K562 (cell line): ENCODE measurements around the gene PRDM16. TPM values are rescaled to one million over a fixed set of nuclear protein-coding genes. Genes with fewer than 3 reads are reported as not detected.

ENCODE experiments used
- ATAC-seq: fragments of 200-7000 bp; cut with Tn5 transposase; 3 replicates; pipeline ENCODE4 v1.9.1; 2020; ENCODE audit warnings: moderate library complexity
- BruUV-seq: library from RNA; stranded (reverse); fragments of 400-500 nt; replicated peaks from 2 replicates; lab custom pipeline; 2021; lab: Mats Ljungman, UMichigan
- CTCF ChIA-PET: fragments of 300-600 bp; formaldehyde crosslinking; extraction: SDS; loops from one replicate; lab custom pipeline; 2021; ENCODE audit warnings: low intra/inter-chr PET ratio; lab: Yijun Ruan, JAX
- POLR2A ChIA-PET: fragments of 300-600, 350-650 bp; sonication (Branson Sonifier 250); formaldehyde crosslinking; extraction: SDS; loops from one replicate; lab custom pipeline; 2021; ENCODE audit warnings: antibody characterized with exemption, inconsistent platforms; lab: Yijun Ruan, JAX
- DNase-seq, 4 experiments: peaks; one replicate each; pipeline versions ENCODE4 v3.0.0 to v3.0.0-alpha.2; 2011 to 2018; ENCODE audit warnings: low spot score in 3 of 4, mixed read lengths in 3 of 4; ENCODE audit errors: extremely low read depth in 1 of 4
- FAIRE-seq: peaks from 2 replicates; lab custom pipeline; 2011; peaks lifted over from hg19 to GRCh38; lab: Jason Lieb, UNC
- H2AFZ ChIP-seq: 2 replicates; pipeline ENCODE4 v1.6.0; 2011; ENCODE audit warnings: low read depth, low read length, control low read depth, inconsistent platforms
- H3K27ac ChIP-seq: fragments of 200-600 bp; 3 replicates; pipeline ENCODE4 v1.8.0; 2011; ENCODE audit warnings: low read depth, mild to moderate bottlenecking, control low read depth, inconsistent platforms, low read length, moderate library complexity, mixed read lengths; ENCODE audit errors: extremely low read depth
- H3K27me3 ChIP-seq, 2 experiments: fragments of 300-600 bp in 1 of 2; 2 replicates in 1 of 2; 3 replicates in 1 of 2; pipeline versions ENCODE4 v1.6.0 to v1.8.0; 2011; ENCODE audit warnings: inconsistent platforms in 2 of 2, low read length in 2 of 2, mild to moderate bottlenecking in 1 of 2, mixed read lengths in 1 of 2, moderate library complexity in 1 of 2; ENCODE audit not compliant: control insufficient read depth in 2 of 2, insufficient read depth in 2 of 2
- H3K36me3 ChIP-seq: fragments of 300-600 bp; 3 replicates; pipeline ENCODE4 v1.8.0; 2011; ENCODE audit warnings: mild to moderate bottlenecking, low read length, inconsistent platforms; ENCODE audit not compliant: control insufficient read depth, insufficient read depth
- H3K4me1 ChIP-seq, 2 experiments: fragments of 200-600 bp in 1 of 2; replicated peaks in 1 of 2; 2 replicates in 1 of 2; 3 replicates in 1 of 2; pipeline versions ENCODE4 v1.5.1 to v1.8.0; 2011; ENCODE audit warnings: inconsistent platforms in 2 of 2, low read length in 2 of 2, mild to moderate bottlenecking in 1 of 2, mixed read lengths in 1 of 2, moderate library complexity in 1 of 2; ENCODE audit not compliant: control insufficient read depth in 2 of 2, insufficient read depth in 2 of 2
- H3K4me2 ChIP-seq: 2 replicates; pipeline ENCODE4 v1.6.1; 2011; ENCODE audit warnings: low read length, control low read depth, inconsistent platforms, mixed read lengths; ENCODE audit not compliant: insufficient read depth
- H3K4me3 ChIP-seq: fragments of 200-600 bp; sonication (generic), shearing (Covaris generic); 2 replicates; pipeline ENCODE4 v1.5.1; 2016; ENCODE audit warnings: control low read depth, inconsistent platforms
- H3K79me2 ChIP-seq: fragments of 200-600 bp; 3 replicates; pipeline ENCODE4 v1.8.0; 2011; ENCODE audit warnings: low read length, inconsistent platforms; ENCODE audit not compliant: control insufficient read depth, insufficient read depth
- H3K9ac ChIP-seq, 2 experiments: 2 replicates each; pipeline versions ENCODE4 v1.6.0 to v1.6.1; 2011; ENCODE audit warnings: low read depth in 2 of 2, low read length in 2 of 2, control low read depth in 1 of 2, inconsistent platforms in 1 of 2, mild to moderate bottlenecking in 1 of 2, mixed read lengths in 1 of 2; ENCODE audit not compliant: insufficient read depth in 1 of 2
- H3K9me1 ChIP-seq: one replicate; pipeline ENCODE4 v1.6.0; 2011; ENCODE audit warnings: inconsistent platforms, mild to moderate bottlenecking, low read length, moderate library complexity; ENCODE audit not compliant: control insufficient read depth, insufficient read depth
- H3K9me3 ChIP-seq: replicated peaks from 2 replicates; pipeline ENCODE4 v1.5.1; 2011; ENCODE audit warnings: low read depth, low read length, inconsistent platforms; ENCODE audit not compliant: control insufficient read depth, insufficient read depth
- H4K20me1 ChIP-seq: replicated peaks from 2 replicates; pipeline ENCODE4 v1.6.1; 2011; ENCODE audit warnings: low read length, inconsistent platforms, mixed read lengths; ENCODE audit not compliant: control insufficient read depth, insufficient read depth
- CBX3 ChIP-seq, 2 experiments: IDR thresholded peaks; 1 replicate in 1 of 2; 2 replicates in 1 of 2; pipeline ENCODE4 v1.6.1; 2012; ENCODE audit warnings: inconsistent platforms in 2 of 2, low read length in 2 of 2, borderline replicate concordance in 1 of 2, control low read depth in 1 of 2
- CHD1 ChIP-seq: fragments of 200-600 bp; sonication (generic); IDR thresholded peaks from one replicate; pipeline ENCODE4 v1.6.1; 2012; ENCODE audit warnings: mild to moderate bottlenecking, moderate library complexity, low read length, inconsistent platforms
- FOXK2 ChIP-seq, 2 experiments: fragments of 450-650 bp; IDR thresholded peaks in 1 of 2; conservative IDR thresholded peaks in 1 of 2; 2 replicates each; pipeline ENCODE4 v1.6.1; 2016; ENCODE audit warnings: low read depth in 2 of 2, mild to moderate bottlenecking in 1 of 2
- MAZ ChIP-seq, 2 experiments: fragments of 450-650 bp in 1 of 2; sonication (generic) in 1 of 2; formaldehyde crosslinking; IDR thresholded peaks in 1 of 2; conservative IDR thresholded peaks in 1 of 2; 2 replicates each; pipeline versions ENCODE4 v1.4.0 to v1.5.0; 2020; ENCODE audit warnings: mild to moderate bottlenecking in 1 of 2, missing genetic modification reagents in 1 of 2
- MCM2 ChIP-seq: fragments of 450-650 bp; IDR thresholded peaks from 2 replicates; pipeline ENCODE4 v1.6.1; 2017; ENCODE audit warnings: low read depth, mild to moderate bottlenecking
- ZFP91 ChIP-seq: sonication (generic); formaldehyde crosslinking; IDR thresholded peaks from 2 replicates; pipeline ENCODE4 v1.8.0; 2022; ENCODE audit warnings: mild to moderate bottlenecking, missing genetic modification reagents
- ZNF212 ChIP-seq: fragments of 450-650 bp; formaldehyde crosslinking; IDR thresholded peaks from 2 replicates; pipeline ENCODE4 v1.4.0; 2020; ENCODE audit warnings: mild to moderate bottlenecking
- ZNF24 ChIP-seq: fragments of 450-650 bp; IDR thresholded peaks from 2 replicates; pipeline ENCODE4 v1.6.1; 2016
- ZNF740 ChIP-seq, 3 experiments: fragments of 200-800 bp in 1 of 3; sonication (Bioruptor generic) in 1 of 3; sonication (generic) in 1 of 3; formaldehyde crosslinking in 1 of 3; IDR thresholded peaks; 2 replicates each; pipeline versions ENCODE4 v1.6.1 to v1.8.0; 2016 to 2022; ENCODE audit warnings: mild to moderate bottlenecking in 2 of 3, missing compliant biosample characterization in 2 of 3, missing genetic modification characterization in 2 of 3, missing genetic modification reagents in 1 of 3
- WGBS: fragments of 100-300 bp; shearing (Covaris generic); methylation state at CpG from one replicate; pipeline ENCODE4 v1.1.6; 2016; ENCODE audit warnings: low coverage, mixed read lengths; ENCODE audit not compliant: insufficient coverage; ENCODE audit errors: missing lambda C conversion rate; 5-methylcytosine and 5-hydroxymethylcytosine counted together
- in situ Hi-C: fragments of 300-500 bp; cut with MboI; formaldehyde crosslinking; loops from 4 replicates; pipeline ENCODE4 v1.15.0; 2018; ENCODE audit warnings: inconsistent platforms, mixed read lengths
- intact Hi-C: fragments of 100-400 bp; cut with micrococcal nuclease; formaldehyde crosslinking; loops from 2 replicates; pipeline ENCODE4 v1.14.2; 2022
- polyA plus RNA-seq, 8 experiments: library from polyadenylated mRNA; depleted of rRNA in 4 of 8; stranded (reverse) in 5 of 8; unstranded in 3 of 8; fragments of >200 nt; fragmentation: Nextera tagmentation in 2 of 8; fragmentation: Illumina TruSeq in 1 of 8; extraction: Ambion mirVana in 2 of 8; extraction: Trizol in 1 of 8; gene quantifications; 2 replicates each; pipeline versions ENCODE4 v1.2.1 to v1.2.3, GENCODE V29; 2011 to 2014; ENCODE audit warnings: inconsistent platforms in 1 of 8, missing spikeins in 1 of 8
- total RNA-seq, 7 experiments: library from RNA; depleted of rRNA in 6 of 7; stranded (reverse); fragments of >200 nt in 6 of 7; fragmentation: Illumina TruSeq in 2 of 7; extraction: Trizol in 2 of 7; gene quantifications; 2 replicates each; pipeline versions ENCODE4 v1.2.1 to v1.2.3, GENCODE V29; 2011 to 2021; ENCODE audit warnings: low replicate concordance in 1 of 7

The PRDM16 gene
- total and polyA plus RNA-seq, 9 of the 15 experiments (the other 6 are each of a cell fraction or from before 2014, with no cell fraction given): 0.10 to 0.27 TPM; not detected in 7

DNA sequence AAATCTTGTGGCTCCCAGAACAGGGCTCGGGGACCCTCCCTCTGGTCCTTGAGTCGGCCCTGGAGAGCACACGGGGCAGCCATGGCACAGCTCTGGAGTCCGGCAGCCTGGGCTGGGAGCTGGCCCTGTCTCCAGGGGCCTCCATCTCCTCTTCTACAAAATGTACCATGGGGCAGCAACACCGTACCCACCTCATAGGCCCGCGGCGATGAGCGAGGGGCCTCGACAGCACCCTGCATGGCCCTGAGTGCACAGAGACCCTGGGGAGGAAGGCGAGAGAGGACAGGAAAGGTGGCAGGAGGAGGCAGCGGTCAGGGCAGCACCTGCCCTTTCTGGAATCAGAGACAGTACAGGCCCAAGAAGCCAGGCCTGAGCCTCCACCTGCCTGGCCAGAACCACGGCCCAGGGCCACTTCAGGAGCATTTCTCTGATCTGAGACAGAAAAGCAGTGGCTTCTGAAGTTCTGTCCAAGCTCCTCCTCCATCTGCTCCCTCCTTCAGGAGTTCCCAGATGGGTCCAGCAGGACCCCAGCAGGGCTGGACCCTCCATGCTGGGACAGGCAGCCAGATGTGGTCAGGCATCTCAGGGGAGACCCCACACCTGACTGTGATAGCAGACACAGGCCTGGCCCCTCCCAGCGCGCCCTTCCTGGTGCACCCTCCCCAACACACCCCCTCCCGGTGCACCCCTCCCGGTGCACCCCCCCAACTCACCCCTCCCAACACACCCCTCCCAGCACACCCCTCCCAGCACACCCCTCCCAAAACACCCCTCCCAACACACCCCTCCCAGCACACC, 309.6 kb downstream of the PRDM16 start:
- H3K9me1 ChIP-seq: no peaks in the 10 kb centered on the region
- no peaks in the 10 kb centered on the region for H3K4me1 ChIP-seq
- POLR2A ChIA-PET: no interaction called here
- H3K79me2 ChIP-seq: no peaks in the 10 kb centered on the region
- intact Hi-C loops: no loop called here
- no peak overlapping the region for H3K27ac ChIP-seq
- no peak overlapping the region for H3K9ac ChIP-seq
- FAIRE-seq (no peak), ATAC-seq (no peak; the same call in 2 of the 3 replicates), DNase-seq (no peak)
- H4K20me1 ChIP-seq: peaks cover 10% of the 10 kb centered on the region; the same call in 1 of the 2 replicates
- no peak overlapping the region for H2AFZ ChIP-seq
- in situ Hi-C loops: no loop called here
- no TSS peak for BruUV-seq
- H3K4me2 ChIP-seq: no peak overlapping the region
- no peaks in the 10 kb centered on the region for H3K36me3 ChIP-seq
- H3K4me3 ChIP-seq: no peak overlapping the region
- CTCF ChIA-PET: no interaction called here
- no peaks in the 10 kb centered on the region for H3K9me3 ChIP-seq
- peaks cover 3 to 27% of the 10 kb centered on the region in 2 experiments; a peak in 3 of 5 replicates for H3K27me3 ChIP-seq
- TF ChIP-seq MCM2 (no peak), CHD1 (no peak), ZNF212 (CRISPR knock-in tag) (no peak), MAZ (CRISPR knock-in tag; conservative IDR thresholded peaks at IDR 0.05 in 1 of 2, IDR thresholded peaks at IDR 0.05 in 1 of 2) (no peak), CBX3 (IDR thresholded peaks at IDR 0.05; ENCODE audit: borderline replicate concordance in 1 of 2, low read length in 2 of 2) (no peak), FOXK2 (conservative IDR thresholded peaks at IDR 0.05 in 1 of 2, IDR thresholded peaks at IDR 0.05 in 1 of 2; ENCODE audit: low read depth in 2 of 2) (no peak), ZNF24 (no peak), ZNF740 (CRISPR knock-in tag; IDR thresholded peaks at IDR 0.05) (no peak), ZNF740 (tag; IDR thresholded peaks at IDR 0.05) (no peak), ZFP91 (CRISPR knock-in tag) (no peak)
- TF ChIP-seq, all 486 proteins: peak for 0
- WGBS: 4% methylated on average over 14 of the region's 17 CpGs
